Gastroesophageal sphincter (tissue), 4 donors: ENCODE results near the gene NSD2. TPM values are rescaled to one million over a fixed set of nuclear protein-coding genes. Genes with fewer than 3 reads are reported as not detected.

Experiments
- ATAC-seq: fragments of 150-250 bp; one replicate; pipeline ENCODE4 v1.9.1; 2016; ENCODE audit warnings: mild to moderate bottlenecking, moderate library complexity
- H3K27ac ChIP-seq, 4 donors: fragments of 200-600 bp; sonication (generic) in 3 of 4; 1 replicate in 3 of 4; 2 replicates in 1 of 4; pipeline ENCODE4 v1.5.1; 2016 to 2019
- H3K27me3 ChIP-seq: fragments of 200-600 bp; sonication (generic); one replicate; pipeline ENCODE4 v1.5.1; 2019
- H3K36me3 ChIP-seq, 2 donors: fragments of 200-600 bp; sonication (generic); one replicate each; pipeline ENCODE4 v1.5.1; 2019; ENCODE audit warnings: control low read depth in 1 of 2
- H3K4me1 ChIP-seq, 3 donors: fragments of 200-600 bp; sonication (generic); 1 replicate in 2 of 3; 2 replicates in 1 of 3; pipeline ENCODE4 v1.5.1; 2016 to 2019; ENCODE audit warnings: control low read depth in 2 of 3
- H3K4me3 ChIP-seq, 2 donors: fragments of 200-600 bp; sonication (generic); one replicate each; pipeline ENCODE4 v1.5.1; 2019; ENCODE audit warnings: mild to moderate bottlenecking in 1 of 2, moderate library complexity in 1 of 2
- H3K9me3 ChIP-seq, 3 donors: fragments of 200-600 bp; sonication (generic); one replicate each; pipeline ENCODE4 v1.5.1; 2017 to 2019; ENCODE audit warnings: control low read depth in 2 of 3
- EP300 ChIP-seq: sonication (generic); formaldehyde crosslinking; IDR thresholded peaks from one replicate; pipeline ENCODE4 v1.6.1; 2017; ENCODE audit warnings: antibody characterized with exemption, mild to moderate bottlenecking
- POLR2A ChIP-seq, 2 donors: fragments of 450-650 bp; IDR thresholded peaks; one replicate each; pipeline ENCODE4 v1.6.1; 2017; ENCODE audit warnings: antibody characterized with exemption in 2 of 2, mild to moderate bottlenecking in 2 of 2, moderate library complexity in 1 of 2
- POLR2AphosphoS5 ChIP-seq: sonication (generic); formaldehyde crosslinking; IDR thresholded peaks from one replicate; pipeline ENCODE4 v1.6.1; 2017; ENCODE audit warnings: antibody characterized with exemption
- WGBS, 2 donors: methylation state at CpG; one replicate each; pipeline ENCODE4 v1.1.5; 2018; ENCODE audit warnings: low coverage in 1 of 2; 5-methylcytosine and 5-hydroxymethylcytosine counted together
- total RNA-seq, 4 donors: library from RNA; depleted of rRNA; stranded (reverse); fragments of >200 nt; gene quantifications; one replicate each; pipeline ENCODE4 v1.1.0, GENCODE V29; 2016
- TF ChIP-seq, protein P1 (sequence below), 4 experiments: fragments of 200-600 bp in 2 of 4; fragments of 450-650 bp in 2 of 4; sonication (generic) in 1 of 4; IDR thresholded peaks; one replicate each; pipeline ENCODE4 v1.5.1; 2017 to 2019; ENCODE audit warnings: antibody characterized with exemption in 4 of 4, mild to moderate bottlenecking in 2 of 4, moderate library complexity in 2 of 4

NSD2 gene
- total RNA-seq, 4 donors from 2014 or later = 37.8 to 47.3 (median 39.4) TPM

DNA sequence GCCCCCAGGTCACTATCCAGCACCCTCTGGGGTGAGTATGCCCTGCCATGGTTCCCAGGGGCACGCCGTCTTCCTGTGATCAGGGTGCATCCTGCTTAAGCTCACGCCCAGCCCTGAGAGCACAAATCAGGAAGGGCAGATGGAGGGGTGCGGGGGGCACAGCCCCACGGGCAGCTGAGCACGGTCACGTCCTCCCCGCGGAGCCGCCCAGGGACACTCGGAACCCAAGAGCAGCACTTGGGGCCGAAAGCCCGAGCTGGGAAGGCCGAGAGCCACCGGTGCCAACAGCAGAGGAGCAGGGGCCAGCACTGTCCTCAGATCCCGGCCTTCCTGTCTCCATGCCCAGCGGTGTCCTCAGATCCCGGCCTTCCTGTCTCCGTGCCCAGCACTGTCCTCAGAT, 116.1 kb downstream of the NSD2 start:
- WGBS, 2 donors = 100% methylated on average over 2 of the region's 19 CpGs; no CpG with 5 or more reads in 1 of the 2 donors
- no peak overlapping the region for H3K4me3 ChIP-seq
- no peak for ATAC-seq

DNA sequence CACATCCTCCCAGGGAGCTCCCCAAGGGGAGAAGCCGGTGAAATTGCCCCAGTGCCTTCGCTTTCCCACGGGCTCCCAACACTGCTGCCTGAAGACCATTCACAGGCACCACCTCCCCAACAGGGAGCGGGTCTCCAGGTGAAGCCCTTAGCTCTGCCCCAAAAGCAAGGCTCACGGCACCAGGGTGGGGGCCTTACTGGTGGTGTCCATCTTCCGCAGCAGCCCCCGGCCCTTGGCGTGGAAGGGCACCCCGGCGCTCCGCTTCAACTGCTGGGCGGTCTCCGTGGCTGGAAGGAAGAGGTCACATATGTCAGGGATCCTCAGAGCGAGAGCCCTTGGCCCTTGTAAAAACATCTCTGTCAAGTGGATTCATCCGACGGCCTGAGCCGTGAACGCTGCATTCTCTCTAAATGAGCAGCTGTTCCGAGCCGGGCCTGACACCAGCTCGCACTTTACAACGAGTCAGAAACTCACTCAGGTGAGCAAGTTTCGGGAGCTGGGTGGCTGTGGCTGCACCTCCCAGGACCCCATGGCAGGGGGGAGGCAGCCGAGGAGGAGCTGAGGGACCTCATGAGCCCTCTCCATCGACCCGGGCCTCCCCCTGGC, 116.6 kb downstream of the NSD2 start:
- TF ChIP-seq POLR2AphosphoS5 = no peak
- TF ChIP-seq, protein P1, sequence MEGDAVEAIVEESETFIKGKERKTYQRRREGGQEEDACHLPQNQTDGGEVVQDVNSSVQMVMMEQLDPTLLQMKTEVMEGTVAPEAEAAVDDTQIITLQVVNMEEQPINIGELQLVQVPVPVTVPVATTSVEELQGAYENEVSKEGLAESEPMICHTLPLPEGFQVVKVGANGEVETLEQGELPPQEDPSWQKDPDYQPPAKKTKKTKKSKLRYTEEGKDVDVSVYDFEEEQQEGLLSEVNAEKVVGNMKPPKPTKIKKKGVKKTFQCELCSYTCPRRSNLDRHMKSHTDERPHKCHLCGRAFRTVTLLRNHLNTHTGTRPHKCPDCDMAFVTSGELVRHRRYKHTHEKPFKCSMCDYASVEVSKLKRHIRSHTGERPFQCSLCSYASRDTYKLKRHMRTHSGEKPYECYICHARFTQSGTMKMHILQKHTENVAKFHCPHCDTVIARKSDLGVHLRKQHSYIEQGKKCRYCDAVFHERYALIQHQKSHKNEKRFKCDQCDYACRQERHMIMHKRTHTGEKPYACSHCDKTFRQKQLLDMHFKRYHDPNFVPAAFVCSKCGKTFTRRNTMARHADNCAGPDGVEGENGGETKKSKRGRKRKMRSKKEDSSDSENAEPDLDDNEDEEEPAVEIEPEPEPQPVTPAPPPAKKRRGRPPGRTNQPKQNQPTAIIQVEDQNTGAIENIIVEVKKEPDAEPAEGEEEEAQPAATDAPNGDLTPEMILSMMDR (IDR thresholded peaks at IDR 0.05) = no peak
- TF ChIP-seq POLR2A (IDR thresholded peaks at IDR 0.05) = no peak
- TF ChIP-seq EP300 = no peak
- Histone ChIP-seq H3K4me1 (peaks cover 0 to 9% (median 0%) of the 10 kb centered on the region in 3 donors), H3K27me3 (no peaks in the 10 kb centered on the region), H3K9me3 (no peaks in the 10 kb centered on the region), H3K36me3 (peaks cover 0 to 97% of the 10 kb centered on the region in 2 donors), H3K27ac (no peak overlapping the region), H3K4me3 (no peak overlapping the region)
- 60 to 100% methylated on average over 1 of the region's 26 CpGs for WGBS, 2 donors
- no peak for ATAC-seq

More for the DNA sequence above, 116.1 kb downstream of the NSD2 start:
- Histone ChIP-seq H3K27me3 (no peaks in the 10 kb centered on the region), H3K9me3 (no peaks in the 10 kb centered on the region), H3K36me3 (peaks cover 0 to 99% of the 10 kb centered on the region in 2 donors), H3K4me1 (peaks cover 0 to 7% (median 0%) of the 10 kb centered on the region in 3 donors), H3K27ac (no peak overlapping the region)
- TF ChIP-seq EP300 = no peak
- TF ChIP-seq POLR2A (IDR thresholded peaks at IDR 0.05) = no peak
- TF ChIP-seq, protein P1 (IDR thresholded peaks at IDR 0.05) = no peak
- no peak for TF ChIP-seq POLR2AphosphoS5

DNA sequence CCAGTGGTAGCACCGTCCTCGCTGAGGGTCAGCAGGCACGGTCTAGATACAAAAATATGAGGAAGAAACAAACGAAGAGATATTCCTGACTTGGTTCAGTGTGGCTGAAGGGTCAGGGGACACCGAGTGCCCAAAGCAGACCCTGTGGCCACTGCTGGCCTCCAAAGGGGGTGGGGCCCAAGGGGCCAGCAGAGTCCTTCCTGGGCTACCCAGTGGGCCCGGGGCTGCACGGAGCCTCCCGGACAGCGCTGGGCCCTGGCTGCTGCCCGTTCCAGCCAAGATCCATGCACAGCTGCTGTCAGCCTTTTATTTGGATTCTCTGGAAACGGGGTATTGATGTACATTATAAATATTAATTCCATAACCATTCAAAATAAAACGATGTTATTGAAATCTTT, 117.1 kb downstream of the NSD2 start:
- ATAC-seq = no peak
- Histone ChIP-seq H3K36me3 (peaks cover 0 to 95% of the 10 kb centered on the region in 2 donors), H3K4me3 (no peak overlapping the region), H3K4me1 (peaks cover 0 to 9% (median 0%) of the 10 kb centered on the region in 3 donors), H3K27me3 (no peaks in the 10 kb centered on the region), H3K9me3 (no peaks in the 10 kb centered on the region), H3K27ac (no peak overlapping the region)
- TF ChIP-seq, protein P1 (IDR thresholded peaks at IDR 0.05) = no peak
- TF ChIP-seq POLR2AphosphoS5 = no peak
- no peak for TF ChIP-seq EP300
- WGBS, 2 donors = 89 to 100% methylated on average over 2 to 4 of the region's 12 CpGs

DNA sequence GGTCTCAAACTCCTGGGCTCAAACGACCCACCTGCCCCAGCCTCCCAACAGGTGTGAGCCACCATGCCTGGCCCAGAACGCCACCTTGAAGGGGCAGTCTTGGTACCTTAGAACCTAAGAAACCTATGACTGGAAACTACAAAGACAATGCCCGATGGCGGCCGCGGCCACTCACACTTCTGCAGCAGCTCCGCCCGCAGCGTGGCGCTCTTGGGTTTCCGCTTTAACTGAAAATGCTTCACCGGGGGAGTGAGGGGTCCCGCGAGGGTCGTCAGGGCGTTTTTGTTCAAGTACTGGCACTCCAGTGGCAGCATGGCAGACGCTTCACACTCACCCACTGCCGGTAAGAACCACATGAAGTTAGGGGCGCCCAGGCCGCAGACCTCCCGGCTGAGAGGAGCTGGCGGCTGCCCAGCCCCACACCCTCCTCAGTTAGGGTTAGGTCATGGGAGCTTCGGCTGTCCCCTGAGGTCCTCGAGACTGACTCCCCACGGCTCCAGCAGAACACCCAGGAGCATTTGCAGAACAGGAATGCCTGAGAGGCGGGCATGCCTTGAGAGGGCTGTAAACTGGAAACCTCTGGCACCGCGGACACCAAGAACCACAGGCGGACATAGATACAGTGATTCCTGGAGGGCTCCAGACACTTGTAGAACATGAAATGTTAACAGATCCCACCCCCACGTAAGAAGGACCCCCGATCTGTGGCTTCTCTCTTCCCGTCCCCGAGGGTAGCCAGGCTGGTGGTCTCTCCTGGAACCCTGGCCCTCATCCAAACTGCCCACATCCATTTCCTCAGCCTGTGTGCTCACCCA, 118.5 kb downstream of the NSD2 start:
- 96 to 100% methylated on average over 5 to 9 of the region's 33 CpGs for WGBS, 2 donors
- ATAC-seq = no peak
- no peak overlapping the region for H3K4me3 ChIP-seq
- H3K27ac ChIP-seq = no peak overlapping the region
- peaks cover 0 to 80% of the 10 kb centered on the region in 2 donors for H3K36me3 ChIP-seq
- H3K4me1 ChIP-seq = peaks cover 0 to 9% (median 0%) of the 10 kb centered on the region in 3 donors
- H3K27me3 ChIP-seq = no peaks in the 10 kb centered on the region
- no peak for TF ChIP-seq POLR2AphosphoS5
- TF ChIP-seq EP300 = no peak
- TF ChIP-seq POLR2A (IDR thresholded peaks at IDR 0.05) = no peak
- TF ChIP-seq, protein P1 (IDR thresholded peaks at IDR 0.05) = no peak
- H3K9me3 ChIP-seq = no peaks in the 10 kb centered on the region

DNA sequence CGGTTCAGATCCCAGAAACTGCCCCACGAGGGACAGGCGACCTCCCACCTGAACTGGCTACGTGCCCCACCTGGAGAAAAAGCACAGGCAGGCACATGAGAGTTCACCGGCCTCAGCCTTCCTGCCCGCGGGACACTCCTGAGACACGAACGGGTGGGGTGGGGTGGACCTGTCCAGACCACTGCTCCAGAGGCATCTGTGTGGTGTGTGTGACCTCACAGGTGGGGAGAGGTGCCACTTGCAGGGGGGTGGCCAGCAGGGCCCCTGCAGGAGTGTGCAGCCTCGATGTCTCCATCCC, 119.1 kb downstream of the NSD2 start:
- Histone ChIP-seq H3K4me3 (no peak overlapping the region), H3K27ac (no peak overlapping the region), H3K4me1 (peaks cover 0 to 9% (median 0%) of the 10 kb centered on the region in 3 donors), H3K9me3 (no peaks in the 10 kb centered on the region), H3K27me3 (no peaks in the 10 kb centered on the region), H3K36me3 (peaks cover 0 to 75% of the 10 kb centered on the region in 2 donors)
- TF ChIP-seq POLR2A (IDR thresholded peaks at IDR 0.05) (no peak), EP300 (no peak), POLR2AphosphoS5 (no peak)
- TF ChIP-seq, protein P1 (IDR thresholded peaks at IDR 0.05) = no peak
- 100% methylated on average over 1 of the region's 10 CpGs; no CpG with 5 or more reads in 1 of the 2 donors for WGBS, 2 donors
- no peak for ATAC-seq
